Activated naive CD4-positive, alpha-beta T cell treated with anti-CD3 and anti-CD28 coated beads, Interleukin-2, amount 50 U/mL, for 24 hours (primary cell): ENCODE data around the gene ZNF670.
"Not testable (repeated sequence)": the region's sequence is repeated elsewhere in the genome, so short reads cannot be mapped to it uniquely, and the experiment has no call there.

Source experiments
- H3K27ac Mint-ChIP-seq: one replicate; pipeline ENCODE4 v1.8.0; 2021; ENCODE audit warnings: mild to moderate bottlenecking, mixed read lengths
- H3K27me3 Mint-ChIP-seq: one replicate; pipeline ENCODE4 v1.8.0; 2021; ENCODE audit warnings: mixed read lengths
- H3K36me3 Mint-ChIP-seq: one replicate; pipeline ENCODE4 v1.8.0; 2021; ENCODE audit warnings: mixed read lengths
- H3K4me1 Mint-ChIP-seq: one replicate; pipeline ENCODE4 v1.8.0; 2021; ENCODE audit warnings: mixed read lengths
- H3K4me3 Mint-ChIP-seq: one replicate; pipeline ENCODE4 v1.8.0; 2021; ENCODE audit warnings: mild to moderate bottlenecking, mixed read lengths
- H3K9me3 Mint-ChIP-seq: one replicate; pipeline ENCODE4 v1.8.0; 2021; ENCODE audit warnings: mixed read lengths

Gene ZNF670

GRCh38 chr1:247078258-247079140, at the start of gene ZNF670:
TSS of gene ZNF670 (minus strand) at chr1:247078811. CDS start at chr1:247078596, 215 bp downstream.
- peaks cover 12% of the 10 kb centered on the region for H3K36me3 Mint-ChIP-seq
- H3K4me3 Mint-ChIP-seq, result peak within 1 kb of the TSS; percentile 96
- peaks cover 4% of the 10 kb centered on the region for H3K27me3 Mint-ChIP-seq
- H3K27ac Mint-ChIP-seq, result peak within 1 kb of the TSS; percentile 89
- peaks cover 31% of the 10 kb centered on the region for H3K4me1 Mint-ChIP-seq
- H3K9me3 Mint-ChIP-seq, result peaks cover 5% of the 10 kb centered on the region

- H3K9me3 Mint-ChIP-seq, H3K27me3 Mint-ChIP-seq: not testable (repeated sequence)
- peak overlapping the region; percentile 89 for H3K27ac Mint-ChIP-seq
- H3K36me3 Mint-ChIP-seq, result peaks cover 18% of the 10 kb centered on the region
- peaks cover 11% of the 10 kb centered on the region for H3K4me1 Mint-ChIP-seq
- peak overlapping the region; percentile 94 for H3K4me3 Mint-ChIP-seq
These were observed 49.1 kb upstream of the ZNF670 start for GRCh38 chr1:247127519-247128282.

- not testable (repeated sequence) for H3K4me3 Mint-ChIP-seq
These were observed 48.0 kb upstream of the ZNF670 start for GRCh38 chr1:247126601-247127000.

GRCh38 chr1:247126166-247126565, 47.6 kb upstream of the ZNF670 start:
- H3K27me3 Mint-ChIP-seq, H3K36me3 Mint-ChIP-seq, H3K4me3 Mint-ChIP-seq, H3K9me3 Mint-ChIP-seq, H3K27ac Mint-ChIP-seq: not testable (repeated sequence)
- peaks cover 11% of the 10 kb centered on the region for H3K4me1 Mint-ChIP-seq

More at GRCh38 chr1:247126601-247127000, 48.0 kb upstream of the ZNF670 start:
- H3K36me3 Mint-ChIP-seq, H3K27ac Mint-ChIP-seq, H3K27me3 Mint-ChIP-seq, H3K9me3 Mint-ChIP-seq: not testable (repeated sequence)
- peaks cover 11% of the 10 kb centered on the region for H3K4me1 Mint-ChIP-seq

GRCh38 chr1:247121382-247121781, 42.8 kb upstream of the ZNF670 start:
- no peak overlapping the region for H3K27ac Mint-ChIP-seq
- H3K36me3 Mint-ChIP-seq, result peaks cover 1% of the 10 kb centered on the region
- H3K4me3 Mint-ChIP-seq, result no peak overlapping the region

GRCh38 chr1:247120408-247120668, 41.7 kb upstream of the ZNF670 start:
- H3K4me3 Mint-ChIP-seq, H3K4me1 Mint-ChIP-seq, H3K36me3 Mint-ChIP-seq, H3K27ac Mint-ChIP-seq, H3K9me3 Mint-ChIP-seq, H3K27me3 Mint-ChIP-seq: not testable (repeated sequence)

More at GRCh38 chr1:247121382-247121781, 42.8 kb upstream of the ZNF670 start:
- Mint-ChIP-seq H3K9me3 (no peaks in the 10 kb centered on the region), H3K27me3 (no peaks in the 10 kb centered on the region), H3K4me1 (no peaks in the 10 kb centered on the region)

- Mint-ChIP-seq H3K27me3 (no peaks in the 10 kb centered on the region), H3K36me3 (peaks cover 1% of the 10 kb centered on the region), H3K4me3 (no peak overlapping the region), H3K27ac (no peak overlapping the region), H3K4me1 (no peaks in the 10 kb centered on the region), H3K9me3 (no peaks in the 10 kb centered on the region)
These were observed 41.2 kb upstream of the ZNF670 start for GRCh38 chr1:247119600-247120407.

- Mint-ChIP-seq H3K36me3 (no peaks in the 10 kb centered on the region), H3K9me3 (no peaks in the 10 kb centered on the region), H3K27me3 (no peaks in the 10 kb centered on the region), H3K4me3 (no peak overlapping the region), H3K4me1 (no peaks in the 10 kb centered on the region), H3K27ac (no peak overlapping the region)
These were observed 40.4 kb upstream of the ZNF670 start for GRCh38 chr1:247118946-247119446.

GRCh38 chr1:247115545-247115944, 36.9 kb upstream of the ZNF670 start:
- H3K4me3 Mint-ChIP-seq, result no peak overlapping the region
- no peaks in the 10 kb centered on the region for H3K36me3 Mint-ChIP-seq
- H3K27ac Mint-ChIP-seq, result no peak overlapping the region
- peaks cover 6% of the 10 kb centered on the region for H3K27me3 Mint-ChIP-seq
- H3K4me1 Mint-ChIP-seq, result peaks cover 5% of the 10 kb centered on the region
- H3K9me3 Mint-ChIP-seq, result no peaks in the 10 kb centered on the region

- Mint-ChIP-seq H3K36me3 (no peaks in the 10 kb centered on the region), H3K4me3 (no peak overlapping the region), H3K27me3 (peaks cover 6% of the 10 kb centered on the region), H3K9me3 (no peaks in the 10 kb centered on the region), H3K4me1 (peaks cover 6% of the 10 kb centered on the region), H3K27ac (peak overlapping the region; percentile 72)
These were observed 36.5 kb upstream of the ZNF670 start for GRCh38 chr1:247115141-247115510.

GRCh38 chr1:247114351-247115140, 35.9 kb upstream of the ZNF670 start:
- no peaks in the 10 kb centered on the region for H3K9me3 Mint-ChIP-seq
- no peak overlapping the region for H3K4me3 Mint-ChIP-seq
- H3K27me3 Mint-ChIP-seq, result peaks cover 10% of the 10 kb centered on the region
- H3K27ac Mint-ChIP-seq, result peak overlapping the region; percentile 72
- H3K4me1 Mint-ChIP-seq, result peaks cover 10% of the 10 kb centered on the region
- no peaks in the 10 kb centered on the region for H3K36me3 Mint-ChIP-seq

GRCh38 chr1:247113733-247114271, 35.2 kb upstream of the ZNF670 start:
- Mint-ChIP-seq H3K4me1 (peaks cover 10% of the 10 kb centered on the region), H3K27ac (no peak overlapping the region)

GRCh38 chr1:247113094-247113497, 34.5 kb upstream of the ZNF670 start:
- peaks cover 10% of the 10 kb centered on the region for H3K4me1 Mint-ChIP-seq
- no peak overlapping the region for H3K27ac Mint-ChIP-seq
- H3K27me3 Mint-ChIP-seq, result peaks cover 22% of the 10 kb centered on the region
- peaks cover 2% of the 10 kb centered on the region for H3K36me3 Mint-ChIP-seq
- no peaks in the 10 kb centered on the region for H3K9me3 Mint-ChIP-seq
- peak overlapping the region; percentile 19 for H3K4me3 Mint-ChIP-seq

More at GRCh38 chr1:247113733-247114271, 35.2 kb upstream of the ZNF670 start:
- H3K4me3 Mint-ChIP-seq, result no peak overlapping the region
- peaks cover 15% of the 10 kb centered on the region for H3K27me3 Mint-ChIP-seq
- H3K36me3 Mint-ChIP-seq, result no peaks in the 10 kb centered on the region
- no peaks in the 10 kb centered on the region for H3K9me3 Mint-ChIP-seq

- H3K9me3 Mint-ChIP-seq, result peaks cover 1% of the 10 kb centered on the region
- peaks cover 27% of the 10 kb centered on the region for H3K27me3 Mint-ChIP-seq
- H3K4me1 Mint-ChIP-seq, result peaks cover 10% of the 10 kb centered on the region
- no peak overlapping the region for H3K27ac Mint-ChIP-seq
- H3K4me3 Mint-ChIP-seq, result peak overlapping the region; percentile 42
- H3K36me3 Mint-ChIP-seq, result peaks cover 3% of the 10 kb centered on the region
These were observed 33.8 kb upstream of the ZNF670 start for GRCh38 chr1:247112479-247112781.
